Smooth muscle cell (in vitro differentiated cells): ENCODE data around the gene SLC28A3. TPM values are rescaled to one million over a fixed set of nuclear protein-coding genes. Genes with fewer than 3 reads are reported as not detected.
"Not testable (repeated sequence)": the region's sequence is repeated elsewhere in the genome, so short reads cannot be mapped to it uniquely, and the experiment has no call there.

Experiments
- DNase-seq: peaks from one replicate; lab custom pipeline; 2025; ENCODE audit not compliant: unreplicated experiment; lab: John Stamatoyannopoulos, UW
- H2AFZ ChIP-seq: fragments of 200-600 bp; sonication (generic); 2 replicates; pipeline ENCODE4 v1.6.0; 2016; ENCODE audit warnings: antibody characterized with exemption, low read depth, mild to moderate bottlenecking
- H3F3A ChIP-seq: fragments of 200-600 bp; sonication (generic); 2 replicates; pipeline ENCODE4 v1.6.0; 2017; ENCODE audit warnings: antibody characterized with exemption, low read depth
- H3K27ac ChIP-seq: fragments of 200-600 bp; sonication (generic); 2 replicates; pipeline ENCODE4 v1.5.1; 2016; ENCODE audit warnings: low read depth, mild to moderate bottlenecking
- H3K27me3 ChIP-seq: fragments of 200-600 bp; sonication (generic); 2 replicates; pipeline ENCODE4 v1.6.1; 2016; ENCODE audit warnings: low read depth, mild to moderate bottlenecking
- H3K36me3 ChIP-seq: fragments of 200-600 bp; sonication (generic); 2 replicates; pipeline ENCODE4 v1.5.1; 2016; ENCODE audit warnings: low read depth
- H3K4me1 ChIP-seq: fragments of 200-600 bp; sonication (generic); 2 replicates; pipeline ENCODE4 v1.5.1; 2016; ENCODE audit warnings: low read depth
- H3K4me2 ChIP-seq: fragments of 200-600 bp; sonication (generic); 2 replicates; pipeline ENCODE4 v1.6.0; 2016; ENCODE audit warnings: mild to moderate bottlenecking
- H3K4me3 ChIP-seq: fragments of 200-600 bp; sonication (generic); 2 replicates; pipeline ENCODE4 v1.5.1; 2016; ENCODE audit warnings: mild to moderate bottlenecking
- H3K79me2 ChIP-seq: fragments of 200-600 bp; sonication (generic); 2 replicates; pipeline ENCODE4 v1.6.0; 2016; ENCODE audit warnings: low read depth, mild to moderate bottlenecking
- H3K9ac ChIP-seq: fragments of 200-600 bp; sonication (generic); 2 replicates; pipeline ENCODE4 v1.6.0; 2016; ENCODE audit warnings: low read depth
- H3K9me3 ChIP-seq: fragments of 200-600 bp; sonication (generic); replicated peaks from 2 replicates; pipeline ENCODE4 v1.5.1; 2016; ENCODE audit warnings: low read depth
- H4K20me1 ChIP-seq: fragments of 200-600 bp; sonication (generic); 2 replicates; pipeline ENCODE4 v1.6.0; 2016; ENCODE audit warnings: low read depth
- WGBS: methylation state at CpG from one replicate; pipeline ENCODE4 v1.1.7; 2016; ENCODE audit warnings: low lambda C conversion rate; 5-methylcytosine and 5-hydroxymethylcytosine counted together
- polyA plus RNA-seq: library from polyadenylated mRNA; unstranded; fragments of >200 nt; fragmentation: Nextera tagmentation; extraction: Ambion mirVana; gene quantifications from 2 replicates; pipeline ENCODE4 v1.2.1, GENCODE V29; 2016
- total RNA-seq: library from RNA; depleted of rRNA; stranded (reverse); fragments of >200 nt; gene quantifications from 2 replicates; pipeline ENCODE4 v1.2.3, GENCODE V29; 2014
- TF ChIP-seq, protein P1 (sequence below): fragments of 200-600 bp; sonication (generic); IDR thresholded peaks from 2 replicates; pipeline ENCODE4 v1.5.1; 2017; ENCODE audit warnings: borderline replicate concordance, mild to moderate bottlenecking, antibody characterized with exemption; ENCODE audit not compliant: insufficient read depth, poor library complexity, severe bottlenecking

The SLC28A3 gene
- total and polyA plus RNA-seq, 2 experiments from 2014 or later = 0.11 to 1.8 TPM

DNA sequence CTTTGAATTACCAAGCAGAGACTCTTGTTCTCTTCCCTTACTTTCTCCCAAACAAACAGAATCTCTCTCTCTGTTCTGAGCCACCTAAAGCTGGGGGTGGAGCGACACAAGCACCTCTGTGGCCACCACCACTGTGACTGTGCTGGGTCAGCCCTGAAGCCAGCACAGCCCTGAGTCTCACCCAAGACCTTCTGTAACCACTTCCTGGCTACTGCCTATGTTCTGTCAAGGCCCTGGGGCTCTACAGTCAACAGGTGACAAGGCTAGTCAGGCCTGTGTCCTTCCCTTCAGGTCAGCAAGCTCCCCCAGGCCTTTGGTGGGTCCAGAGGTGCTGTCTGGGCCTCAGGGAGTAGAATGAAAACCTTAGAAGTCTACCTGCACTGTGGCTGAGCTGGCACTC, 26.1 kb upstream of the SLC28A3 start:
- no peak overlapping the region for H3K4me2 ChIP-seq
- no peak overlapping the region for H3K4me3 ChIP-seq
- no peak overlapping the region for H3K27ac ChIP-seq
- TF ChIP-seq, protein P1, sequence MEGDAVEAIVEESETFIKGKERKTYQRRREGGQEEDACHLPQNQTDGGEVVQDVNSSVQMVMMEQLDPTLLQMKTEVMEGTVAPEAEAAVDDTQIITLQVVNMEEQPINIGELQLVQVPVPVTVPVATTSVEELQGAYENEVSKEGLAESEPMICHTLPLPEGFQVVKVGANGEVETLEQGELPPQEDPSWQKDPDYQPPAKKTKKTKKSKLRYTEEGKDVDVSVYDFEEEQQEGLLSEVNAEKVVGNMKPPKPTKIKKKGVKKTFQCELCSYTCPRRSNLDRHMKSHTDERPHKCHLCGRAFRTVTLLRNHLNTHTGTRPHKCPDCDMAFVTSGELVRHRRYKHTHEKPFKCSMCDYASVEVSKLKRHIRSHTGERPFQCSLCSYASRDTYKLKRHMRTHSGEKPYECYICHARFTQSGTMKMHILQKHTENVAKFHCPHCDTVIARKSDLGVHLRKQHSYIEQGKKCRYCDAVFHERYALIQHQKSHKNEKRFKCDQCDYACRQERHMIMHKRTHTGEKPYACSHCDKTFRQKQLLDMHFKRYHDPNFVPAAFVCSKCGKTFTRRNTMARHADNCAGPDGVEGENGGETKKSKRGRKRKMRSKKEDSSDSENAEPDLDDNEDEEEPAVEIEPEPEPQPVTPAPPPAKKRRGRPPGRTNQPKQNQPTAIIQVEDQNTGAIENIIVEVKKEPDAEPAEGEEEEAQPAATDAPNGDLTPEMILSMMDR = no peak
- H4K20me1 ChIP-seq = no peaks in the 10 kb centered on the region
- H3K36me3 ChIP-seq = no peaks in the 10 kb centered on the region
- no peak overlapping the region for H3K9ac ChIP-seq
- no peaks in the 10 kb centered on the region for H3K27me3 ChIP-seq
- no peaks in the 10 kb centered on the region for H3F3A ChIP-seq
- peaks cover 7% of the 10 kb centered on the region for H3K4me1 ChIP-seq
- 100% methylated on average over 1 of the region's 1 CpG for WGBS
- no peak for DNase-seq
- no peak overlapping the region for H2AFZ ChIP-seq
- no peaks in the 10 kb centered on the region for H3K9me3 ChIP-seq
- no peaks in the 10 kb centered on the region for H3K79me2 ChIP-seq

DNA sequence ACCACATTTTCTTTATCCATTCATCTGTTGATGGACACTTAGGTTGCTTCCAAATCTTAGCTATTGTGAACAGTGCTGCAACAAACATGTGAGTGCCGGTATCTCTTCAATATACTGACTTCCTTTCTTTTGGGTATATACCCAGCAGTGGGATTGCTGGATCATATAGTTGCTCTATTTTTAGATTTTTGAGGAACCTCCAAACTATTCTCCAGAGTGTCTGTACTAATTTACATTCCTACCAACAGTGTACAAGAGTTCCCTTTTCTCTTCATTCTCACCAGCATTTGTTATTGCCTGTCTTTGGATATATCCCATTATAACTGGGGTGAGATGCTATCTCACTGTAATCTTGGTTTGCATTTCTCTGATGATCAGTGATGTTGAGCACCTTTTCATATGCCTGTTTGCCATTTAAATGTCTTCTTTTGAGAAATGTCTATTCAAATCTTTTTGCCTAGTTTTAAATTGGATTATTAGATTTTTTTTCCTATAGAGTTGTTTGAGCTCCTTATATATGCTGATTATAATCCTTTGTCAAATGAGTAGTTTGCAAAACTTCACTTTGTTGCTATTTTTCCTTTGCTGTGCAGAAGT, 24.4 kb upstream of the SLC28A3 start:
- WGBS = 97% methylated on average over 1 of the region's 1 CpG

DNA sequence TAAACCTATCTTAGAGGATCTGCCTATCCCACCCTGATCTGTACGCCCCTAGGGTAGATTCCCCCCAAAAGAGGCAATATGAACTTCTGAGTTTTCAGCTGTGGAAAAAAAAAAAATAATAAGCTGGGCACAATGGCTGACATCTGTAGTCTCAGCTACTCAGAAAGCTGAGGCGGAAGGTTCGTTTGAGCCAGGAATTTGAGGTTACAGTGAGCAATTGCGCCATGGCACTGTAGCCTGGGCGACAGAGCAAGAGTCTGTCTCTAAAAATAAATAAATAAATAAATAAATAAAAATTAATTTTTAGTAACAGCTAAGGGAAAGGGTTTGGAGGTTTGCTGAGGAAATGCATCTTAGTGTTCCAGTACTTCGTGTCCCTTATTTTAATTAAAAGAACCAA, 21.1 kb upstream of the SLC28A3 start:
- no peaks in the 10 kb centered on the region for H3F3A ChIP-seq
- DNase-seq = no peak

More for the DNA sequence above, 24.4 kb upstream of the SLC28A3 start:
- not testable (repeated sequence) for H3K4me3 ChIP-seq, H3K9me3 ChIP-seq, H4K20me1 ChIP-seq, H3K27ac ChIP-seq, H3K79me2 ChIP-seq, H3K36me3 ChIP-seq, H2AFZ ChIP-seq, DNase-seq, H3F3A ChIP-seq, H3K4me2 ChIP-seq, H3K9ac ChIP-seq, H3K27me3 ChIP-seq, H3K4me1 ChIP-seq

DNA sequence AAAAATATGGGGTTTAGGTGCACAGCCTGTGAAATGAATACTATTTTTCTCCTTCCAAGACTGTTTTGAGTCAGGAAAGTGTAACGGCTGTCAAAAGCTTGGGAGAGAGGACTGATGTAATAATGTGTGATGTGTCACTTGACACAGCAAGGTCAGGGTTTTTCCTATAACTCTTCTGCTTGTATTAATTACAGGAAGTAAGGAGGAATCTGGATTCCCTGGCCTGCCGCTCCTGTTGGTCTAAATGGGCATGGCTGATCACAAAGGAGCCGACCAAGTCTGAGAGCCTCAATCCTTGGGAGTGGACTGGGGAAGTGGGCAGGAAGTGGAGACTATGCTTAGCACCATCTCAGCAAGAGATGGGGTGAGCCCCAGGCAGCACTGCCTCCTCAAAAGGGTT, 16.7 kb upstream of the SLC28A3 start:
- WGBS = 58% methylated on average over 3 of the region's 3 CpGs
- Histone ChIP-seq H3K4me2 (no peak overlapping the region), H3K27me3 (no peaks in the 10 kb centered on the region), H3K9me3 (no peaks in the 10 kb centered on the region), H3K9ac (no peak overlapping the region), H3K27ac (no peak overlapping the region), H4K20me1 (no peaks in the 10 kb centered on the region), H3K4me3 (no peak overlapping the region), H2AFZ (peak overlapping the region; percentile 21), H3F3A (no peaks in the 10 kb centered on the region), H3K4me1 (no peaks in the 10 kb centered on the region), H3K79me2 (no peaks in the 10 kb centered on the region), H3K36me3 (no peaks in the 10 kb centered on the region)
- DNase-seq = no peak
- TF ChIP-seq, protein P1 = no peak

More for the DNA sequence above, 21.1 kb upstream of the SLC28A3 start:
- H3K79me2 ChIP-seq = no peaks in the 10 kb centered on the region
- 92% methylated on average over 6 of the region's 6 CpGs for WGBS
- no peak overlapping the region for H2AFZ ChIP-seq
- H3K4me3 ChIP-seq = no peak overlapping the region
- no peaks in the 10 kb centered on the region for H3K27me3 ChIP-seq
- no peaks in the 10 kb centered on the region for H3K4me1 ChIP-seq
- H3K9ac ChIP-seq = no peak overlapping the region
- H3K36me3 ChIP-seq = no peaks in the 10 kb centered on the region
- H4K20me1 ChIP-seq = no peaks in the 10 kb centered on the region
- TF ChIP-seq, protein P1 = no peak
- H3K9me3 ChIP-seq = no peaks in the 10 kb centered on the region
- H3K4me2 ChIP-seq = no peak overlapping the region
- no peak overlapping the region for H3K27ac ChIP-seq
